LHCN-M2 (cell line): Measurements from ENCODE around the gene ADARB2. TPM values are rescaled to one million over a fixed set of nuclear protein-coding genes. Genes with fewer than 3 reads are reported as not detected.

Source experiments
- DNase-seq: peaks from one replicate; pipeline ENCODE4 v3.0.0-alpha.2; 2012; ENCODE audit warnings: low read depth
- total RNA-seq: library from RNA; depleted of rRNA; stranded (reverse); fragments of >200 nt; gene quantifications from 2 replicates; pipeline ENCODE4 v1.2.3, GENCODE V29; 2014

ADARB2 gene
- total RNA-seq, 1 experiment from 2014 or later = 0.11 TPM

- DNase-seq = no peak
Observed at GRCh38 chr10:1374511-1375345, 362.6 kb downstream of the ADARB2 start.

- no peak for DNase-seq
Observed at GRCh38 chr10:1373287-1373686, 364.0 kb downstream of the ADARB2 start.

GRCh38 chr10:1372212-1372611 lies 365.1 kb downstream of the ADARB2 start:
- no peak for DNase-seq

GRCh38 chr10:1370298-1370697 lies 367.0 kb downstream of the ADARB2 start:
- no peak for DNase-seq

GRCh38 chr10:1369665-1370064 lies 367.7 kb downstream of the ADARB2 start:
- no peak for DNase-seq

- DNase-seq = no peak
Observed at GRCh38 chr10:1369197-1369596, 368.1 kb downstream of the ADARB2 start.

- peak; percentile 2 for DNase-seq
Observed at GRCh38 chr10:1368842-1369171, 368.5 kb downstream of the ADARB2 start.

GRCh38 chr10:1367938-1368841 lies 369.1 kb downstream of the ADARB2 start:
- DNase-seq = no peak

GRCh38 chr10:1366811-1367425 lies 370.4 kb downstream of the ADARB2 start:
- DNase-seq = no peak

GRCh38 chr10:1366322-1366691 lies 371.0 kb downstream of the ADARB2 start:
- DNase-seq = no peak

GRCh38 chr10:1365540-1366321 lies 371.6 kb downstream of the ADARB2 start:
- no peak for DNase-seq

- no peak for DNase-seq
Observed at GRCh38 chr10:1364151-1364910, 373.0 kb downstream of the ADARB2 start.

- DNase-seq = no peak
Observed at GRCh38 chr10:1363446-1364121, 373.7 kb downstream of the ADARB2 start.

- DNase-seq = no peak
Observed at GRCh38 chr10:1362589-1363445, 374.5 kb downstream of the ADARB2 start.

- no peak for DNase-seq
Observed at GRCh38 chr10:1361411-1362105, 375.8 kb downstream of the ADARB2 start.

- DNase-seq = peak; percentile 41
Observed at GRCh38 chr10:1360558-1361164, 376.7 kb downstream of the ADARB2 start.

GRCh38 chr10:1360011-1360557 lies 377.2 kb downstream of the ADARB2 start:
- DNase-seq = no peak

GRCh38 chr10:1359626-1359955 lies 377.7 kb downstream of the ADARB2 start:
- DNase-seq = no peak
